H9 (cell line): Measurements from ENCODE around the gene CNBD2. TPM values are rescaled to one million over a fixed set of nuclear protein-coding genes. Genes with fewer than 3 reads are reported as not detected.

Experiments
- DNase-seq: peaks from one replicate; pipeline ENCODE4 v3.0.0-alpha.2; 2017
- H2AFZ ChIP-seq: one replicate; pipeline ENCODE4 v1.6.1; 2013; ENCODE audit warnings: mild to moderate bottlenecking, low read length, control low read depth, moderate library complexity
- H2AK5ac ChIP-seq: 2 replicates; pipeline ENCODE4 v1.6.1; 2013; ENCODE audit warnings: low read length, control low read depth, mixed read lengths; ENCODE audit not compliant: insufficient read length
- H2BK120ac ChIP-seq: one replicate; pipeline ENCODE4 v1.6.1; 2013; ENCODE audit warnings: low read depth, mild to moderate bottlenecking, low read length, control low read depth, inconsistent platforms; ENCODE audit not compliant: poor library complexity, severe bottlenecking
- H2BK12ac ChIP-seq: 2 replicates; pipeline ENCODE4 v1.6.1; 2013; ENCODE audit warnings: low read length, control low read depth, mixed read lengths, low read depth; ENCODE audit not compliant: insufficient read length
- H2BK15ac ChIP-seq: 2 replicates; pipeline ENCODE4 v1.6.1; 2013; ENCODE audit warnings: low read depth, low read length, control low read depth
- H2BK20ac ChIP-seq: one replicate; pipeline ENCODE4 v1.6.1; 2013; ENCODE audit warnings: low read depth, mild to moderate bottlenecking, low read length, control low read depth, inconsistent platforms; ENCODE audit not compliant: poor library complexity, severe bottlenecking
- H2BK5ac ChIP-seq: 2 replicates; pipeline ENCODE4 v1.6.1; 2013; ENCODE audit warnings: low read length, control low read depth, mixed read lengths; ENCODE audit not compliant: insufficient read length
- H3K14ac ChIP-seq: 2 replicates; pipeline ENCODE4 v1.6.1; 2013; ENCODE audit warnings: low read length, control low read depth; ENCODE audit not compliant: insufficient read depth
- H3K18ac ChIP-seq: 2 replicates; pipeline ENCODE4 v1.6.1; 2013; ENCODE audit warnings: low read depth, mild to moderate bottlenecking, mixed read lengths, low read length, control low read depth; ENCODE audit not compliant: insufficient read length
- H3K23ac ChIP-seq: 2 replicates; pipeline ENCODE4 v1.6.1; 2013; ENCODE audit warnings: low read length, control low read depth, mixed read lengths, low read depth; ENCODE audit not compliant: insufficient read length
- H3K23me2 ChIP-seq: 2 replicates; pipeline ENCODE4 v1.6.1; 2013; ENCODE audit warnings: low read depth, mild to moderate bottlenecking, mixed read lengths, low read length, control low read depth; ENCODE audit not compliant: insufficient read length, poor library complexity, severe bottlenecking
- H3K27ac ChIP-seq: 2 replicates; pipeline ENCODE4 v1.5.1; 2013; ENCODE audit warnings: low read length, control low read depth, mixed read lengths, low read depth; ENCODE audit not compliant: insufficient read length
- H3K27me3 ChIP-seq: 2 replicates; pipeline ENCODE4 v1.6.1; 2013; ENCODE audit warnings: low read length, control low read depth, inconsistent platforms; ENCODE audit not compliant: insufficient read depth
- H3K4ac ChIP-seq: 2 replicates; pipeline ENCODE4 v1.6.1; 2013; ENCODE audit warnings: low read depth, mild to moderate bottlenecking, control low read depth, inconsistent platforms, low read length, moderate library complexity
- H3K4me1 ChIP-seq: 2 replicates; pipeline ENCODE4 v1.6.1; 2013; ENCODE audit warnings: low read length, control low read depth, inconsistent platforms; ENCODE audit not compliant: insufficient read depth
- H3K4me2 ChIP-seq: 2 replicates; pipeline ENCODE4 v1.6.1; 2013; ENCODE audit warnings: low read length, control low read depth, mixed read lengths; ENCODE audit not compliant: insufficient read length, insufficient read depth
- H3K56ac ChIP-seq: 2 replicates; pipeline ENCODE4 v1.6.1; 2013; ENCODE audit warnings: low read depth, mild to moderate bottlenecking, mixed read lengths, low read length, control low read depth; ENCODE audit not compliant: insufficient read length
- H3K79me1 ChIP-seq: 2 replicates; pipeline ENCODE4 v1.6.1; 2013; ENCODE audit warnings: low read depth, mild to moderate bottlenecking, moderate library complexity, low read length, control low read depth, inconsistent platforms; ENCODE audit not compliant: insufficient read depth, poor library complexity, severe bottlenecking
- H3K79me2 ChIP-seq: 2 replicates; pipeline ENCODE4 v1.6.1; 2013; ENCODE audit warnings: low read length, control low read depth, inconsistent platforms; ENCODE audit not compliant: insufficient read depth
- H3K9ac ChIP-seq: 2 replicates; pipeline ENCODE4 v1.6.1; 2013; ENCODE audit warnings: low read length, control low read depth, mixed read lengths; ENCODE audit not compliant: insufficient read length; ENCODE audit errors: extremely low read depth
- H3K9me3 ChIP-seq: one replicate; pipeline ENCODE4 v1.6.1; 2013; ENCODE audit warnings: low read depth, low read length, inconsistent platforms; ENCODE audit not compliant: control insufficient read depth
- H3T11ph ChIP-seq: one replicate; pipeline ENCODE4 v1.6.1; 2013; ENCODE audit warnings: mild to moderate bottlenecking, low read length, control low read depth, inconsistent platforms
- H4K20me1 ChIP-seq: one replicate; pipeline ENCODE4 v1.6.1; 2013; ENCODE audit not compliant: control insufficient read depth, insufficient read length, insufficient read depth
- H4K5ac ChIP-seq: 2 replicates; pipeline ENCODE4 v1.6.1; 2013; ENCODE audit warnings: low read depth, mild to moderate bottlenecking, mixed read lengths, low read length, control low read depth; ENCODE audit not compliant: insufficient read length
- H4K8ac ChIP-seq: replicated peaks from 2 replicates; pipeline ENCODE4 v1.6.1; 2013; ENCODE audit warnings: low read length, control low read depth, mixed read lengths, low read depth; ENCODE audit not compliant: insufficient read length
- H4K91ac ChIP-seq: 2 replicates; pipeline ENCODE4 v1.6.1; 2013; ENCODE audit warnings: low read depth, mild to moderate bottlenecking, moderate library complexity, mixed read lengths, low read length, control low read depth; ENCODE audit not compliant: insufficient read length
- H3K27ac Mint-ChIP-seq, 3 experiments: 2 replicates in 2 of 3; 3 replicates in 1 of 3; pipeline ENCODE4 v1.8.0; 2020 to 2021; ENCODE audit warnings: mixed read lengths in 3 of 3, mild to moderate bottlenecking in 1 of 3, moderate library complexity in 1 of 3
- H3K27me3 Mint-ChIP-seq: 2 replicates; pipeline ENCODE4 v1.8.0; 2021; ENCODE audit warnings: low read depth, mild to moderate bottlenecking, moderate library complexity, mixed read lengths
- H3K36me3 Mint-ChIP-seq, 3 experiments: 2 replicates in 2 of 3; 3 replicates in 1 of 3; pipeline ENCODE4 v1.8.0; 2020 to 2021; ENCODE audit warnings: low read depth in 3 of 3, mixed read lengths in 3 of 3; ENCODE audit not compliant: insufficient read depth in 1 of 3
- H3K4me1 Mint-ChIP-seq, 2 experiments: 2 replicates each; pipeline ENCODE4 v1.8.0; 2020; ENCODE audit warnings: mixed read lengths in 2 of 2
- H3K4me3 Mint-ChIP-seq, 2 experiments: 2 replicates in 1 of 2; 3 replicates in 1 of 2; pipeline ENCODE4 v1.8.0; 2020 to 2021; ENCODE audit warnings: mild to moderate bottlenecking in 2 of 2, mixed read lengths in 2 of 2, moderate library complexity in 1 of 2
- H3K9me3 Mint-ChIP-seq, 2 experiments: 2 replicates in 1 of 2; 3 replicates in 1 of 2; pipeline ENCODE4 v1.8.0; 2020; ENCODE audit warnings: mild to moderate bottlenecking in 2 of 2, mixed read lengths in 2 of 2, moderate library complexity in 1 of 2
- WGBS: extraction: QIAGEN DNeasy Blood & Tissue Kit; methylation state at CpG from one replicate; pipeline ENCODE4 v1.1.7; 2013; ENCODE audit warnings: missing lambda C conversion rate, low lambda C conversion rate, mixed read lengths; ENCODE audit not compliant: insufficient read length; ENCODE audit errors: extremely low coverage; 5-methylcytosine and 5-hydroxymethylcytosine counted together
- total RNA-seq: library from RNA; stranded (reverse); gene quantifications from 2 replicates; pipeline ENCODE4 v1.2.1, GENCODE V29; 2021
- TF ChIP-seq, protein P1 (sequence below): fragments of 200-600 bp; sonication (generic); conservative IDR thresholded peaks from 3 replicates; pipeline ENCODE4 v1.8.0; 2021; ENCODE audit warnings: antibody characterized with exemption, mild to moderate bottlenecking

The CNBD2 gene
- total RNA-seq, 1 experiment from 2014 or later: 3.1 TPM

GRCh38 chr20:35979544-35979943 is 11.2 kb downstream of the CNBD2 start:
- Mint-ChIP-seq H3K27me3 (peaks cover 9% of the 10 kb centered on the region), H3K9me3 (no peaks in the 10 kb centered on the region), H3K36me3 (no peaks in the 10 kb centered on the region), H3K4me1 (peaks cover 3 to 5% of the 10 kb centered on the region in 2 experiments; a peak in 3 of 4 replicates), H3K4me3 (no peak overlapping the region), H3K27ac (no peak overlapping the region)
- no peak overlapping the region for H2BK12ac ChIP-seq
- TF ChIP-seq, protein P1, sequence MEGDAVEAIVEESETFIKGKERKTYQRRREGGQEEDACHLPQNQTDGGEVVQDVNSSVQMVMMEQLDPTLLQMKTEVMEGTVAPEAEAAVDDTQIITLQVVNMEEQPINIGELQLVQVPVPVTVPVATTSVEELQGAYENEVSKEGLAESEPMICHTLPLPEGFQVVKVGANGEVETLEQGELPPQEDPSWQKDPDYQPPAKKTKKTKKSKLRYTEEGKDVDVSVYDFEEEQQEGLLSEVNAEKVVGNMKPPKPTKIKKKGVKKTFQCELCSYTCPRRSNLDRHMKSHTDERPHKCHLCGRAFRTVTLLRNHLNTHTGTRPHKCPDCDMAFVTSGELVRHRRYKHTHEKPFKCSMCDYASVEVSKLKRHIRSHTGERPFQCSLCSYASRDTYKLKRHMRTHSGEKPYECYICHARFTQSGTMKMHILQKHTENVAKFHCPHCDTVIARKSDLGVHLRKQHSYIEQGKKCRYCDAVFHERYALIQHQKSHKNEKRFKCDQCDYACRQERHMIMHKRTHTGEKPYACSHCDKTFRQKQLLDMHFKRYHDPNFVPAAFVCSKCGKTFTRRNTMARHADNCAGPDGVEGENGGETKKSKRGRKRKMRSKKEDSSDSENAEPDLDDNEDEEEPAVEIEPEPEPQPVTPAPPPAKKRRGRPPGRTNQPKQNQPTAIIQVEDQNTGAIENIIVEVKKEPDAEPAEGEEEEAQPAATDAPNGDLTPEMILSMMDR: no peak
- H3K9me3 ChIP-seq: no peaks in the 10 kb centered on the region
- H2BK15ac ChIP-seq: no peak overlapping the region
- no peak overlapping the region for H3K4ac ChIP-seq
- no peak overlapping the region for H3K56ac ChIP-seq
- WGBS: no CpG with 5 or more reads among the region's 5 CpGs
- H2BK5ac ChIP-seq: no peak overlapping the region
- H3K27ac ChIP-seq: no peak overlapping the region
- H2BK120ac ChIP-seq: no peak overlapping the region
- H3K4me1 ChIP-seq: no peaks in the 10 kb centered on the region
- no peak for DNase-seq
- H3K14ac ChIP-seq: no peak overlapping the region
- no peak overlapping the region for H2AFZ ChIP-seq
- no peak overlapping the region for H4K5ac ChIP-seq
- H2BK20ac ChIP-seq: no peak overlapping the region
- no peak overlapping the region for H3K23ac ChIP-seq
- no peaks in the 10 kb centered on the region for H3K79me2 ChIP-seq
- H2AK5ac ChIP-seq: no peak overlapping the region
- no peak overlapping the region for H3T11ph ChIP-seq
- no peak overlapping the region for H3K18ac ChIP-seq
- H3K4me2 ChIP-seq: no peak overlapping the region
- no peak overlapping the region for H4K8ac ChIP-seq
- H3K27me3 ChIP-seq: no peaks in the 10 kb centered on the region
- H4K91ac ChIP-seq: no peak overlapping the region
- H3K79me1 ChIP-seq: no peaks in the 10 kb centered on the region
- H3K23me2 ChIP-seq: no peaks in the 10 kb centered on the region
- no peak overlapping the region for H3K9ac ChIP-seq
- no peaks in the 10 kb centered on the region for H4K20me1 ChIP-seq
